ENCODE measurements around the gene POLD4.
"Not testable (repeated sequence)": the region's sequence is repeated elsewhere in the genome, so short reads cannot be mapped to it uniquely, and the experiment has no call there.

The POLD4 gene

DNA sequence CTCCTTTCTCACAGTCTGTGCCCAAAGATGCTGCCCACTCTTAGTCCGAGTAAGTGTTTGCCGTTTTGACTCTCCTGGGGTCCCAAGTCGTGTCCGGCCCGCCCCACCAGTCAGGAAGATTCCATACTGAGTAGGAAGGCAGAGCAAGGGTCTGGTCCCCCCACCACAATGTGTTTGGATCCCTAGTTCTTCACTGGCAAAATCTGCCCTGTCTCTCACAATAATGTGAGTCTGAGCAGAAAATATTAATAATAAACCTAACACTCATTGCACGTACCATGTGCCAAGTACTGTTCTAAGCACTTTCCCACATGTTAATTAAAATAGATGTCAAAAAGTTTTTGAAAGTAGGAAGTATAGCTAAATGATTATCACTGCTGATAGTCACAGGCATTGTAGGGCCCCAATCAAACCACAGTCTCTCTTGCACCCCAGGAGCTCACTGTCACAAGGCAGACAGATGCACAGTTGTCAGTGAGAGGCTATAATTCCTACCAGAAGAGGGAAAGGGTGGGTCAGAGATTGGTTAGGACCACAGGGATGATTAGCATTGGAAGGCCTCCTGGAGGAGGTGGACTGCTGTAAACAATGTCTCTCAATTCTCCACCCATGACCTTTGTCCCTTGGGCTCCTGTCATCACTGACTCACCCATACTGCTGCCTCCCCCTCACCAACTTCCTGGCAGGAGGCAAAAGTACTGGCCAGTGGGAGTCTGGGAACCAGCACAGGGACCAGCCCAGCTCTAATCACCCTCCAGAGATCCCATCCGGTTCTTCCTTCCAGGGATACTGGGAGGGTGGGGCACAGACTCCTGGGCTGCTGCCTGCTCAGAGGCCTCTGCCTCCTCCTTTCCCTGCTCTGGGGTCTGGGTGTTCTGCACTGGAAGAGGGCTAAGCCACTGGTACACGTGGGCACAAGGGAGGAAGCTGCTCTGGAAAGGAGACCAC lies 1.0 kb upstream of the POLD4 start:
- peak; percentile 80 for DNase-seq (ENCODE audit: low read depth, low spot score)

GRCh38 chr11:67352546-67353316 lies 615 bp downstream of the POLD4 start:
- no peak for DNase-seq (ENCODE audit: low read depth, low spot score)

GRCh38 chr11:67351275-67352005 lies 1.9 kb downstream of the POLD4 start:
- DNase-seq (ENCODE audit: low read depth, low spot score): peak; percentile 86

GRCh38 chr11:67349928-67350465 lies 3.3 kb downstream of the POLD4 start:
- no peak for DNase-seq (ENCODE audit: low read depth, low spot score)

GRCh38 chr11:67349457-67349856 lies 3.9 kb downstream of the POLD4 start:
- no peak for DNase-seq (ENCODE audit: low read depth, low spot score)

DNA sequence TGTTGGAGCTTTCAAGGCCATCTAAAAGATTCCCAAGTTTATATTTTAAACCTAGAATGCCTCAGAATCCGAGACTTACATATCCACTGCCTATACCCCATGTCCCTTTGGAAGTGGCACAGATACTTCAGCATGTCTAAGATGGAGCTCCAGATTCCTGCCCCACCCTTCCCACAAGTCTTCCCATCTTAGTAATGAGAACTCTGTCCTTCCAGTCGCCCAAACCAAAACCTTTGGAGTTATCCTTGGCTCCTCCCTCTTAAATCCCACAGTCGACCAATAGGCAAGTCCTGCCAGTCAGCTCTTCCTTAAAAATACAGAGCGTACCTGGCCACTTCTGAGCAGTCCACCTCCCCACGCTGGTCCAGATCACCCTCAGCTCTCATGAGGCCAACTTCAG lies 4.3 kb downstream of the POLD4 start:
- DNase-seq (ENCODE audit: low read depth, low spot score): no peak

DNA sequence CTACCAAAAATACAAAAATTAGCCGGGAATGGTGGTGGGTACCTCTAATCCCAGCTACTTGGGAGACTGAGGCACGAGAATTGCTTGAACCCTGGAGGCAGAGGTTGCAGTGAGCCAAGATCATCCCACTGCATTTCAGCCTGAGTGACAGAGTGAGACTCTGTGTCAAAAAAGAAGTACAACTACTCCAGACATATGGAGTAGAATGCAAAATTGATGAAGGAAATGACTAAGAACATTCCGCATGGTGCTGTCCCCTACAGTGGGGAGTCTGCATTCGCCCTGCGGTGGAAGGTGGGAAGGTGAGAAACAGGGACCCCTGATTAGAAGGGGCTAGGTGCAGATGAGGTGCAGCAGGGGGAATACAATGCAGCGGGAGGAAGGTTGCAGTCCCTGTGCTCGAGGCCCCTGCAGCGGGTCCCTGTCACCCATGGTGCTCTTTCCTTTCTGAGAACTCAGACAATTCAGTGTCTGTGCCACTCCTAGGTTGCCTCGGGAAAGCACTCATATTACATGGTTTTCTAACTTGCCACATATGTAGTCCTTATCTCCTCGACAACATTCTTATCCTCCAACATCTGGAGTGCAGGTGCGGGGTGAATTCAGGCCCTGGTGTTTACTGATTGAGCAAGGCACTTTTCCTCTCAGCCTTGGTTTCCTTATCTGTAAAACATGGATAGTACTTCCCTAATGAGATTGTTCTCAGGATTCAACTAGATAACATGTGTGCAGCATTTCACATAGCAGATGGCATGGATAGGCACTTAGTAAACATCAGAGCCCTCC lies 5.2 kb downstream of the POLD4 start:
- no peak for DNase-seq (ENCODE audit: low read depth, low spot score)

DNA sequence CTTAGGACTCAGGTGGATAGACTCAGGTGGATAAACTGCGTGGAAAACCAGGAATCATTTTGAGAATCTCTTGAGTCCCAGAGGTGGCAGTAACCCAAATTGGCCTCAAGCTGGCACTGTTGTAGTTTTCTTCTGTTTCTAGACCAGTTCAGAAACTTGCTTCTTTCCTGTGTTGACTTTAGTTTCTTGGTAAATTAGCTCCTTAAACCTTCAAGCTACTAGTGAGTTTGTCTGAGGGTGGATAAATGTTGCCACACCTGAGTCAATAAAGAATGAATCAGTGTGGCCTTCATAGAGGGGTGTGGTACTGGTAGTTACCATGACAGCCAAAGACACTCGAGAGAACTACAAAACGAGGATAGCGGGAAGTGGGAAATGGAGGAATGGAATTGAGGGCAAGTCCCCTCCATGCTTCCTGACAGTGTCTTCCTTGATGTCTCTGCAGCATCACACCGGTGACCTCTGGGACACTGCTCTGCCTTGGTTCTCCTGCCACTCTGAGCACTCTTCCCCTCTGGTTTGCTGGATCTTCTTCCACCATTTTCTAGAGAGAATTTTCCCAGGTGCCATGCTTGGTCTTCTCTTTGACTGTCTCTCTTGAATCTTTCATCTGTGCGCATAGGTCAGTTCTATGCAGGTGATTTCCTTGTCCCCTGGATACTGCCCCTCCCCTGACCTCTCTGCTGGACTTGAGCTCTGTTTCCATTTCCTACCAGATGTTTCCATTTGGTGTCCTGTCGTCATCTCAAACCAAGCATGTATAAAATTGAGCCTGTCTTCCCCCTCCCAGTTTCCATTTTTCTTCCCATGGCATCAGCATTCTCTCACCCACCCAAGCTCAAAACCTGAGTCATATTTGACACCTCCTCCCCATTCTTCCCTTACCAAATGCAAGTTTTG lies 7.2 kb downstream of the POLD4 start:
- DNase-seq (ENCODE audit: low read depth, low spot score): peak; percentile 15

DNA sequence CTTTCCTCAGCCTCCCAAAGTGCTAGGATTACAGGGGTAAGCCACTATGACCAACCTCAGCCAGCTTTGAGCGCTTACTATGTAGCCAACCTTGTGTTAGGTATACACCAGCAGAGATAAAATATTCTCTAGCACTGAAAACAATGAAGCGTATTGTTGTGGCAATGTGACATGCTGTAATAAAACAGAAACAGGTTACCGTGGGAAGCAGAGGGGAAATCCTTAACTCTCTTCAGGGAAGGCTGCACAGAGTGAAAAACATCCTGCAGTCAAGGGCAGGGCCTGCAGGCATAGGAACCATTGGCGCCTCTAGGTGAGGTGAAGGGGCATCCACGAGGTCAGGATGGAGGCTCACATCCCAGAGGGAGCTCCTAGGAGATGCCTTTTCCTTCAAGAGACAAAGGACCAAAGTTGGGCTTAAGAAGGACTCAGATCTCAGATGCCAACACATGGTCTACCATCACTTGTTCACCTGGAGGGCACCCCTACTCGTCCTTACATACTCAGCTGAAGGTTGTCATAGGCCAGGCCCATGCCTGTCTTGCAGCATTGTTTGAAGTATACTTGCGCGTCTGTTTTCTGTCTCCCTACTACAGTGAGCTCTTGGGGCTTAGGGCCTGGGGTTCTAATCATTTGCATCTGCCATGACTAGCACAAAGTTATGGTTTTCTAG lies 8.0 kb downstream of the POLD4 start:
- DNase-seq (ENCODE audit: low read depth, low spot score): no peak

GRCh38 chr11:67344264-67344663 lies 9.1 kb downstream of the POLD4 start:
- no peak for DNase-seq (ENCODE audit: low read depth, low spot score)

DNA sequence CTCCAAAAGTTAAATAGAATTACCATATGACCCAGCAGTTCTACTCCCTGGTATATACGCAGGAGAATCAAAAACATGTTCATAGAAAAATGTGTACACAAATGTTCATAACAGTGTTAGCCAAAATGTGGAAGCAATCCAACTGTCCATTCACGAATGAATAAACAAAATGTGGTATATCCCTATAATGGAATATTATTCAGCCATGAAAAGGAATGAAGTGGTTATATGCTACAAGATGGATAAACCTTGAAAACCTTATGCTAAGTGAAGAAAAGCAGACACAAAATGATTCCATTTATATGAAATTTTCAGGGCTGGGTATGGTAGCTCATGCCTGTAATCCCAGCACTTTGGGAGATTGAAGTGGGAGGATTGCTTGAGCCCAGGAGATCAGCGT lies 16.1 kb downstream of the POLD4 start:
- DNase-seq (ENCODE audit: low read depth, low spot score): no peak

GRCh38 chr11:67332081-67332691 lies 21.2 kb downstream of the POLD4 start:
- no peak for DNase-seq (ENCODE audit: low read depth, low spot score)

GRCh38 chr11:67323526-67323925 lies 29.8 kb downstream of the POLD4 start:
- no peak for DNase-seq (ENCODE audit: low read depth, low spot score)

GRCh38 chr11:67322049-67322448 lies 31.3 kb downstream of the POLD4 start:
- no peak for DNase-seq (ENCODE audit: low read depth, low spot score)

- DNase-seq (ENCODE audit: low read depth, low spot score): no peak
Measured at GRCh38 chr11:67321313-67321871, 32.0 kb downstream of the POLD4 start.

DNA sequence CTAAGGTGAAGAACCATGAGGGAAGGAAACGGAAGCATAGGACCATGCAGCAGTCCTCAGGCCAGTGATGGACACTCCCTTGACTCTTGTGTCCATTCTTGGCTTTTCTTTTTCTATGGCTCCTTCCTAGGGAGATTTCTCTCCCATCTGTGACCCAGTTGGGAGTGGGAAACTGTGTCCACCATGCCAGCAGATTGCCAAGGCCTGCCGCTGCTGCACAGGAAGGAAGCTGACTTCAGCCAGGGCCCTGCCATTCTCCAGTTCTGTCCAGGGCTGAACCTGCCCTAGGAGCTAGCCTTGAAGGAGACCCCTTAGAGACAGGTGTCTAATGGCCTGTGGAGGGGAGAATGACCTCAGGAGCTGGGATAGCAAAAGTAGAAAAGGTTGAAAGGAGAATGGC lies 32.7 kb downstream of the POLD4 start:
- DNase-seq (ENCODE audit: low read depth, low spot score): no peak

- DNase-seq (ENCODE audit: low read depth, low spot score): no peak
Measured at GRCh38 chr11:67320011-67320410, 33.3 kb downstream of the POLD4 start.

GRCh38 chr11:67318876-67319275 lies 34.5 kb downstream of the POLD4 start:
- DNase-seq (ENCODE audit: low read depth, low spot score): not testable (repeated sequence)
